GM21390 (cell line): Measurements from ENCODE around the gene INTS11.
A peak's percentile ranks its signal among the peaks of the same experiment; 100 is the strongest.

Experiments
- ATAC-seq: cut with Tn5 transposase; IDR thresholded peaks from one replicate; pipeline ENCODE4 v1.9.1; 2021; ENCODE audit not compliant: unreplicated experiment

Gene INTS11

GRCh38 chr1:1314678-1315335 is 9.7 kb downstream of the INTS11 start:
- ATAC-seq, result no peak

GRCh38 chr1:1314237-1314586 is 10.2 kb downstream of the INTS11 start:
- no peak for ATAC-seq

GRCh38 chr1:1313500-1314236 is 10.8 kb downstream of the INTS11 start:
- no peak for ATAC-seq

- ATAC-seq, result no peak
These were observed 11.8 kb downstream of the INTS11 start for GRCh38 chr1:1312450-1313314.

GRCh38 chr1:1311107-1312104 is 13.1 kb downstream of the INTS11 start:
- no peak for ATAC-seq

- no peak for ATAC-seq
These were observed 13.9 kb downstream of the INTS11 start for GRCh38 chr1:1310476-1311053.

GRCh38 chr1:1310109-1310385 is 14.4 kb downstream of the INTS11 start:
- no peak for ATAC-seq

- ATAC-seq, result no peak
These were observed 15.0 kb downstream of the INTS11 start for GRCh38 chr1:1309251-1310108.

GRCh38 chr1:1308756-1309250 is 15.7 kb downstream of the INTS11 start:
- peak; percentile 5 for ATAC-seq

- ATAC-seq, result peak; percentile 57
These were observed 16.3 kb downstream of the INTS11 start, which contains the start of the genes ACAP3 and PUSL1 for GRCh38 chr1:1307923-1308755. TSS of gene ACAP3 (minus strand) at chr1:1307930. CDS start at chr1:1307815, 115 bp downstream. TSS of gene PUSL1 (plus strand) at chr1:1308597. CDS start at chr1:1308644, 47 bp downstream.

- peak; percentile 3 for ATAC-seq
These were observed 17.1 kb downstream of the INTS11 start for GRCh38 chr1:1307261-1307922.

GRCh38 chr1:1306661-1307260 is 17.7 kb downstream of the INTS11 start:
- ATAC-seq, result no peak

GRCh38 chr1:1306070-1306660 is 18.3 kb downstream of the INTS11 start:
- ATAC-seq, result no peak

- ATAC-seq, result no peak
These were observed 19.0 kb downstream of the INTS11 start for GRCh38 chr1:1305300-1306069.

GRCh38 chr1:1304331-1305299 is 19.8 kb downstream of the INTS11 start:
- ATAC-seq, result no peak
